Activated T-cell treated with anti-CD3 and anti-CD28 coated beads, Interleukin-2, amount 50 U/mL, for 4 hours (primary cell): ENCODE data around the gene UNC45B. TPM values are rescaled to one million over a fixed set of nuclear protein-coding genes. Genes with fewer than 3 reads are reported as not detected.

Experiments
- ATAC-seq, 2 donors: fragments of 200-7000 bp; cut with Tn5 transposase; one replicate each; pipeline ENCODE4 v1.10.0; 2021
- DNase-seq: peaks from one replicate; pipeline ENCODE4 v3.0.0-alpha.2; 2020
- H3K27me3 Mint-ChIP-seq: one replicate; pipeline ENCODE4 v1.8.0; 2021; ENCODE audit warnings: low read depth, mixed read lengths
- H3K36me3 Mint-ChIP-seq: one replicate; pipeline ENCODE4 v1.8.0; 2022; ENCODE audit warnings: mixed read lengths; ENCODE audit not compliant: insufficient read depth
- H3K4me1 Mint-ChIP-seq: one replicate; pipeline ENCODE4 v1.8.0; 2021; ENCODE audit warnings: low read depth, mixed read lengths
- H3K4me3 Mint-ChIP-seq: one replicate; pipeline ENCODE4 v1.8.0; 2021; ENCODE audit warnings: mild to moderate bottlenecking, moderate library complexity, mixed read lengths
- H3K9me3 Mint-ChIP-seq: one replicate; pipeline ENCODE4 v1.8.0; 2021; ENCODE audit warnings: mixed read lengths
- total RNA-seq, 3 donors: library from RNA; stranded (reverse); gene quantifications; one replicate each; pipeline ENCODE4 v1.2.1, GENCODE V29; 2021

UNC45B gene
- total RNA-seq, 3 donors from 2014 or later, result not detected

DNA sequence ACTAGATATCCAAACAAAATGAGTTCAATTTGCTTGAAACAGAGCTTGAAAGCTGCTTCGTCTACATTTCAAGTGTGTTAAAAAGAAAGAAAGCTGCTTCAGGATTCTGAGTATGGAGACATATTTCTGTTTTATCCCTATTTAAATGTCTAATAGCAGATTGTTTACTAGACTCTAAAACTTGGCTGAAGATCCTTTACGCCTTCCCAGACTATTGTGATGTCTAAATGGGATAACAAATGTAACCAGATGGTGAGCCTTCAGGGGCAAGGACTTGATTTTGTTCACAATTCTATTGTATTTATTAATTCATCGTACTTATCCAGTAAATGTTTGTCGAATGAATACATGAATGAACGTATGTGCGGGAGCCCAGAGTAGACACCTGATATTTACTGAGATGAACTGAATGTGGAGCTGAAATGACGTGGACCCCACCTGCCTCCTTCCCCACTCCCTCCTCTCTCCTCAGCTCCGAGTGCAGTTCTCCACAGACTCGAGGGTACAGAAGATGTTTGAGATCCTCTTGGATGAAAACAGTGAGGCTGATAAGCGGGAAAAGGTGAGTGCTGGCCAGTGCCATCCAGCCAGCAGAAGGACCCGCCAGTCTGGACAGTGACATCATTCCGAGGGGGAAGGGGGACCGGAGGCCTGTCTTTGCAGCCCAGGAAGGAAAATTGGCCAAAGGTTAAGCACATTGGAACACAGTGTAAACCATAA lies 5.0 kb downstream of the UNC45B start:
- ATAC-seq (no peak), DNase-seq (no peak)
- H3K4me3 Mint-ChIP-seq, result no peak overlapping the region
- H3K36me3 Mint-ChIP-seq, result no peaks in the 10 kb centered on the region
- H3K4me1 Mint-ChIP-seq, result no peaks in the 10 kb centered on the region
- H3K9me3 Mint-ChIP-seq, result no peaks in the 10 kb centered on the region
- peaks cover 4% of the 10 kb centered on the region for H3K27me3 Mint-ChIP-seq

DNA sequence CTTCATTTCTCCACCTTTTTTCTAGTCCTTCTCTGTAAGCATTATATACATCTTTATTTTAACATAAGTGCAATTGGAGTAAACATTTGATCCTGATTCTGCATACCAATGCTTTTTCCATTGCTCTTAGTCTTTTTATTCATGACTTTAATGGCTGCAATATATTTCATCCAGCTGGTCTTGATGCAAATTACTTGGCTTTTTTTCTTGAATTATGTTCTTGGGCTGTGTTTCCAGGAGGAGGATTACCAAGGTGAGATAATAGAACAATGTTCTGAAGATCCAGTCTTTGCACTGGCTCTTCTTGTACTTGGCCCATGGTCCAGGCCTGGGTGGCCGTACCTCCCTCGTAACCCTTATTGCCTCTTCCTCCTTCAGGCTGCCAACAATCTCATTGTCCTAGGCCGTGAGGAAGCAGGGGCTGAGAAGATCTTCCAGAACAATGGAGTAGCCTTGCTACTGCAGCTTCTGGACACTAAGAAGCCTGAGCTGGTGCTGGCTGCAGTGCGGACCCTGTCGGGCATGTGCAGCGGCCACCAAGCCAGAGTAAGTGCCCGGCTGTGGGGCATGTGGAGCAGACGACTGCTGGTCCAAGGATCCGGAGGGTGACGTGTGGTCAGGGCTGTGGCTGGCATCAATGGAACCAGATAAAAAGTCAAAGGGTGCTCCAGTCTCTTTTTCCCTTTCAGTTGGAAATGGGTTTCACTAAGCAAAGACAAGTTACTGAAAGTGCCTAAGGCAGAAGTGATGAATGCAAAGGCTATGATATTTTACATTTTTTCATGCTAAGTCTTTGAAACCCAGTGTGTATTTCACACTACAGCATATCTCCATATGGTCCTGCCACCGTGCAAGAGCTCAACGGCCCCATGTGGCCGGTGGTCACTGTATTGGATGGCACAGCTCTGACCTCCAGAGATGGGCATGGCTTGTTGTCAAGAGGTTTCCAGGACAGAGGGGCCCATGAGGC lies 6.9 kb downstream of the UNC45B start:
- Mint-ChIP-seq H3K4me1 (peaks cover 4% of the 10 kb centered on the region), H3K36me3 (no peaks in the 10 kb centered on the region), H3K27me3 (peaks cover 4% of the 10 kb centered on the region), H3K4me3 (no peak overlapping the region), H3K9me3 (no peaks in the 10 kb centered on the region)
- no peak for DNase-seq
- no peak for ATAC-seq

DNA sequence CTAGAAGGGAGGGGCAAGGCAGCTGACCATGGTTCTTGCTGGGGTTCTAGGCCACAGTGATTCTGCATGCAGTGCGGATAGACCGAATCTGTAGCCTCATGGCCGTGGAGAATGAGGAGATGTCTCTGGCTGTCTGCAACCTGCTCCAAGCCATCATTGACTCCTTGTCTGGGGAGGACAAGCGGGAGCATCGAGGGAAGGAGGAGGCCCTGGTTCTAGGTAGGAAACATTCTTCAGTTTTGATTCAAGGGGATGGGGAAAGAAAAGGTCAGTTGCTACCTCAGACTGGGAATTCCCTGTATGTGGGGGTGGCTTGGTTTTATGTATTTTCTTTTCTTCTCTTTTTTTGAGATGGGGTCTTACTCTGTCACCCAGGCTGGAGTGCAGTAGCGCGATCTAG lies 7.6 kb downstream of the UNC45B start:
- Mint-ChIP-seq H3K36me3 (no peaks in the 10 kb centered on the region), H3K27me3 (peaks cover 4% of the 10 kb centered on the region), H3K4me1 (peaks cover 11% of the 10 kb centered on the region), H3K9me3 (no peaks in the 10 kb centered on the region), H3K4me3 (no peak overlapping the region)
- no peak for ATAC-seq
- DNase-seq, result no peak

DNA sequence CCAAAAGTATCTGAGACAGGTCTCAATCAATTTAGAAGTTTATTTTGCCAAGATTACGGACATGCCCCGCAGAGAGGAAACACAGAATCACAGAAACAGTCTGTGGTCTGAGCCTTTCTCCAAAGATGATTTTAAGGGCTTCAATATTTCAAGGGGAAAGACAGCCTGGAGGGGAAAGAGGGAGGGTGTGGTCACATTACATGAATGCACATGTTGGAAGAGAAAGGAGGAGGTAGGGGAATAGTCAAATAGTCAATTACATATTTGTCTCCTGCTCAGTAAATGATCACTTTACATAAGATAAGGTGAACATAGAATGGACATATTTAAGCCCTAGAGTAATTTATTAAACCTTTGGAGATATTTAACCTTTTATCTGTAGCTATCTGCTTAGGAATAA lies 12.3 kb downstream of the UNC45B start:
- no peak overlapping the region for H3K4me3 Mint-ChIP-seq
- DNase-seq (no peak), ATAC-seq (no peak)
- peaks cover 46% of the 10 kb centered on the region for H3K4me1 Mint-ChIP-seq
- H3K36me3 Mint-ChIP-seq, result no peaks in the 10 kb centered on the region
- no peaks in the 10 kb centered on the region for H3K27me3 Mint-ChIP-seq
- no peaks in the 10 kb centered on the region for H3K9me3 Mint-ChIP-seq

DNA sequence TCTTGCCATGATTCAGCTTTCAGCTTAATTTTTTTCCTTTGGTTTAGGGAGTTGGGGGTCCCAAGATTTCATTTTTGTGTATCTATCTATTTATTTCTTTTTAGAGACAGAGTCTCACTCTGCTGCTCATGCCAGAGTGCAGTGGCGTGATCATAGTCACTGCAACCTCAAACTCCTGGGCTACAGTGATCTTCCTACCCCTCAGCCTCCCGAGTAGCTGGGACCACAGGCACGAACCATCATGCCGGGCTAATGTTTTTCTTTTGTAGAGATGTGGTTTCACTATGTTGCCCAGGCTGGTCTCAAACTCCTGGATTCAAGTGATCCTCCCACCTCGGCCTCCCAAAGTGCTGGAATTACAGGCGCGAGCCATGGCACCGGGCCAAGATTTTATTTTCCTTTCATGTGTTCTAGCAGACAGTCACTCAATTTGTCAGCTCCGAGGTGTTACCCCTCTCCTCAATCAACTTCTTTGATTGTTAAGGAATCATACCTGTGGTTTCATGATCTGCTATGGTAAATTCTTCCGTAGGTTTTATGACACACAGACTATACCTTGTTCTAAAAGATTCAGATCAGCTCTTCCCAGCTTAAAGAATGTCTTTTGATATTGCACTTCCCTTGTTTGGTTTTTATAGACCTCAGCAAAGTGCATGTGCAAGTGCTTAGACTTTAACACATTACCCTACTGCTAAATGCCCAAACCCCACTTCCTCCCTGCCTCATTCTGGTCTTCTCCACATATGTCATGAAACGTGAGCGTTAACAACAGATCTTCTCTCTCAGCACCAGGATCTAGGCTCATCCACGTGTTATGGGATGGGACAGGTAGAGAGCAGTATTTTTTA lies 13.0 kb downstream of the UNC45B start:
- peak overlapping the region; percentile 67 for H3K4me3 Mint-ChIP-seq
- DNase-seq (peak; percentile 44), ATAC-seq (peak; percentile 67 to 83)
- no peaks in the 10 kb centered on the region for H3K36me3 Mint-ChIP-seq
- no peaks in the 10 kb centered on the region for H3K9me3 Mint-ChIP-seq
- H3K4me1 Mint-ChIP-seq, result peaks cover 50% of the 10 kb centered on the region
- no peaks in the 10 kb centered on the region for H3K27me3 Mint-ChIP-seq

DNA sequence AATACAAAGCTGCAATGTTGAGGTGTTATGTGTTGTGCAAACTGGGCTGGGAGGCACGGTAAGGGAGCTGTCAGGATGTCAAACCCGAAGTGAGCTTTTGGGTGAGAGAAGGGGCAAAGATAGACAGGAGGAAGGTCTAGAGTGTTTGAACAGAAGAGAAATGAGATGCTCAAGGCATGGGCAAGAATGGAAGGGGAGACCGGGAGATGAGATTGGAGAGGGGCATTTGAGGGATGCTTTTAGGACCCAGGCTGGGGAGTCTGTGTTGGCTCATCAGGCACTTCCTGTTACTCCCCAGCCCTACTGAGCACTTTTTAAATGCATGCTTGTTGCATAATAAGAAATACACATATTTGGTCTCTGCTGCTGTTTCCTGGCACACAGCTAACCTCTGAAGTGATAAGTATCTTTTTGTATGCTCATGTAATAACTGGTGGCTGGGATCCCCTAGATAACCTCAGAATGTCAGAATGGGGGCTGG lies 13.7 kb downstream of the UNC45B start:
- Mint-ChIP-seq H3K9me3 (no peaks in the 10 kb centered on the region), H3K4me1 (peaks cover 52% of the 10 kb centered on the region), H3K36me3 (no peaks in the 10 kb centered on the region), H3K4me3 (peak overlapping the region; percentile 67), H3K27me3 (no peaks in the 10 kb centered on the region)
- DNase-seq (no peak), ATAC-seq (peak; percentile 33 to 36)

DNA sequence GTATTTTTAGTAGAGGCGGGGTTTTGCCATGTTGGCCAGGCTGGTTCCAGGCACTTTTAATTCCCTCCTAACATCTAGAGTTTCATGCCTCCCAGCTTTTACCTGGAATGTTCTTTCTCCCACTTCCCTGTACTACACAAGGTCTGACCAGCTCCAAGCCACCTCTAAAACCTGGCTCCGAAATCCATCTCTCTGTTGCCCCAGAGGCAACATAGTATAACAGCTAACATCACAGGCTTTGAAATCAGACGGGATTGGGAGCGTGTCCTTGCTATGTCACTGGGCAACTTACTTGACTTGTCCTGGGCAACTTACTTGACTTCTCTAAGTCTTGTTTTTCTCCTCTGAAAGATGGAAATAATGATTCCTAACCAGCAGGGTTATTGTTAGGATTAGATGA lies 15.1 kb downstream of the UNC45B start:
- Mint-ChIP-seq H3K4me3 (no peak overlapping the region), H3K4me1 (peaks cover 54% of the 10 kb centered on the region), H3K36me3 (no peaks in the 10 kb centered on the region), H3K9me3 (no peaks in the 10 kb centered on the region), H3K27me3 (no peaks in the 10 kb centered on the region)
- ATAC-seq, result no peak
- no peak for DNase-seq

DNA sequence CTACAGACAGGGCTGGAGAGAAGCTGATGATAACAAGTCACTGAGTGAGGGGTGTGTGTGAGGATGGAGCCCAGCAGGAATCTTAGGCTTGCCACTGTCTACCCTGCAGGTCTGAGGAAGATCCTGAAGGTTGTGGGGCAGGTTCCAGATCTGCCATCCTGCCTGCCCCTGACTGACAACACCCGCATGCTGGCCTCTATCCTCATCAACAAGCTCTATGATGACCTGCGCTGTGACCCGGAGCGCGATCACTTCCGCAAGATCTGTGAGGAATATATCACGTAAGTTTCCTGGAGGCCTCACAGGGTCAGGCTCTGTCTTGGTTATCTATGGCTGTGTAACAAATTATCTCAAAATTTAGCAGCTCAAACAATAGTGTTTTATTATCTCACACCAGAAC lies 16.3 kb downstream of the UNC45B start:
- H3K36me3 Mint-ChIP-seq, result no peaks in the 10 kb centered on the region
- DNase-seq (no peak), ATAC-seq (no peak)
- no peaks in the 10 kb centered on the region for H3K9me3 Mint-ChIP-seq
- H3K4me3 Mint-ChIP-seq, result no peak overlapping the region
- H3K4me1 Mint-ChIP-seq, result peaks cover 54% of the 10 kb centered on the region
- no peaks in the 10 kb centered on the region for H3K27me3 Mint-ChIP-seq

DNA sequence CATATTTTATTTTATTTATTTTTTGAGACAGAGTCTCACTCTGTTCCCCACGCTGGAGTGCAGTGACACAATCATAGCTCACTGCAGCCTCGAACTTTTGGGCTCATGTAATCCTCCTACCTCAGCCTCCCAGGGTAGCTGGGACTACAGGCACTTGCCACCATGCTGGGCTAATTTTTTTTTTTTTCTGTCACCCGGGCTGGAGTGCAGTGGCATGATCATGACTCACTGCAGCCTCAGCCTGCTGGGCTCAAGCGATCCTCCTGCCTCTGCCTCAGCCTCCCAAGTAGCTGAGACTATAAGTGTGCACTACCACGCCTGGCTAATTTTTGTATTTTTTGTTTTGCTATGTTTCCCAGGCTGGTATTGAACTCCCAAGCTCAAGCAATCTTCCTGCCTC lies 17.1 kb downstream of the UNC45B start:
- H3K36me3 Mint-ChIP-seq, result no peaks in the 10 kb centered on the region
- no peaks in the 10 kb centered on the region for H3K9me3 Mint-ChIP-seq
- ATAC-seq, result no peak
- no peak for DNase-seq
- H3K4me3 Mint-ChIP-seq, result no peak overlapping the region
- no peaks in the 10 kb centered on the region for H3K27me3 Mint-ChIP-seq
- peaks cover 48% of the 10 kb centered on the region for H3K4me1 Mint-ChIP-seq

DNA sequence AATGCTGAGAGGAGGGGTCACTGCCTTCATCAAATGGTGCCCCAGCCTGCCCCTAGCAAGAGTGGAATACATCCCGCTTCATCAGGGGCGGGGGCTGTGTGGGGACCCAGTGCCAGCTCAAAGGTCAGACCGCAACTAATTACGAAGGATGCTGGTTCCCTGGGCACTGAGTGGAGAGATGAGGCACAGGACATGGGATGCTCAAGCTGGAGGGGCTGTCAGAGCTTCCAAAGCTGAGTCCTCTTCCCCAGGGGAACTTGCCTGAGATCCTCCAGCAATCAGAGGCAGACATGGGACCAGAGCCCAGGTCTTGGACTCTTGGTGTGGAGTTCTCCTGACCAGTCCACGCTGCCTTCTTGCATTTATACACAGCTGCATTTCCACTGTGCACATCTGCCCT lies 18.9 kb downstream of the UNC45B start:
- DNase-seq, result no peak
- peaks cover 30% of the 10 kb centered on the region for H3K4me1 Mint-ChIP-seq
- H3K36me3 Mint-ChIP-seq, result no peaks in the 10 kb centered on the region
- no peaks in the 10 kb centered on the region for H3K27me3 Mint-ChIP-seq
- H3K4me3 Mint-ChIP-seq, result no peak overlapping the region
- no peak for ATAC-seq
- no peaks in the 10 kb centered on the region for H3K9me3 Mint-ChIP-seq

DNA sequence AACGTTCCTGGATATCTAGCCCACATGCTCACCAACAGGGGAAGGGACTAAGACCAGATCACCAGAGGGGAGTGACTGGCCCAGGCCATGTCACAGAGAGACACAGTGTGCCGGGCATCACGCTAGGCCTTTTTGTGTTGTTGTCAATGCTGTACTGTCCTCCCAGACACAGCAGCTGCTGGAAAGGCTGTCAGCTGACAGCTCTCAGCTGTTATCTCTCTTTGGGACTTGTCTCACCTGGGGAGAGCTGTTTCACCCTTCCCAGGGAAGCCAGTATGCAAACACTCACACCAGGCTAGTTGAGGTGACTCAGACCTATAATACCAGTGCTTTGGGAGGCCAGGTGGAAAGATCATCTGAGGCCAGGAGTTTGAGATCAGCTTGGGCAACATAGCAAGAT lies 19.4 kb downstream of the UNC45B start:
- Mint-ChIP-seq H3K4me1 (peaks cover 30% of the 10 kb centered on the region), H3K9me3 (no peaks in the 10 kb centered on the region), H3K36me3 (no peaks in the 10 kb centered on the region), H3K27me3 (no peaks in the 10 kb centered on the region), H3K4me3 (no peak overlapping the region)
- ATAC-seq (no peak), DNase-seq (no peak)

DNA sequence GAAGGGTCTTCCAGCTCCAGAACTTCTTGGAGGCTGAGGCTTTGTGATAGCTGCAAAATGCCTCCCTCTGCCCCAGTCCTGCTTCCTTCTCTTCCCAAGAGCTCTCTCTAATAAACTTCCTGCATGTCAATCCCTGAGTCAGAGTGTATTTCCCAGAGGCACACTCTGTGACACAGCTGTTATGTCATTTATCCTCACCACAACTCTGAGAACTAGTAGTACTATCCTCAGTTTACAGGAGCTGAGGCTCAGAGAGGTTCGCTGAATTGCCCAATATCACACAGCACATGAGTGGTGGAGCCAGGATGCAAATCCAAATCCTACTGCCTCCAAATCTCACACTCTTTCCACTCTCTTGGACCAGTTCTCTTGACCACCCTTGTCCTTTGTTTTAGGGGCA lies 20.0 kb downstream of the UNC45B start:
- H3K4me1 Mint-ChIP-seq, result peaks cover 29% of the 10 kb centered on the region
- no peak for DNase-seq
- H3K27me3 Mint-ChIP-seq, result no peaks in the 10 kb centered on the region
- H3K4me3 Mint-ChIP-seq, result no peak overlapping the region
- no peaks in the 10 kb centered on the region for H3K36me3 Mint-ChIP-seq
- ATAC-seq, result no peak
- no peaks in the 10 kb centered on the region for H3K9me3 Mint-ChIP-seq

DNA sequence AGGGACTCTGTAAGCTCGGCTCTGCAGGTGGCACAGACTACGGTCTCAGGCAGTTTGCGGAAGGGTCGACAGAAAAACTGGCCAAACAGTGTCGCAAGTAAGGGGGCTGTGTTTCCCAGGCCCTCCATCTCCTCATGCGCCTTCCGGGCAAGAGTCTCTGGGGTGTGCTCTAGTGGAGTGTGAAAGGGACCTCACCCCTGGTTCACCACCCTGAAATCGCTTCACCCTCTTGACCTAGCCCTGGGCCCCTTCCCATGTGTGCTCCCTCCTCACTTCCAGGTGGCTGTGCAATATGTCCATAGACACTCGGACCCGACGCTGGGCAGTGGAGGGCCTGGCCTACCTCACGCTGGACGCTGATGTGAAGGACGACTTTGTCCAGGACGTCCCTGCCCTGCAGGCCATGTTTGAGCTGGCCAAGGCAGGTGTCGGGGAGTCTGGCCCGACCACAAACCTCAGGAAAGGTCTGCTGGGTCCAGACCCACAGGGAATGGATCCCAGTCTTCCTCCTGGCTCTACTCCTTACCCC lies 22.3 kb downstream of the UNC45B start:
- no peaks in the 10 kb centered on the region for H3K36me3 Mint-ChIP-seq
- DNase-seq, result no peak
- H3K4me3 Mint-ChIP-seq, result no peak overlapping the region
- no peaks in the 10 kb centered on the region for H3K9me3 Mint-ChIP-seq
- H3K4me1 Mint-ChIP-seq, result peaks cover 31% of the 10 kb centered on the region
- no peaks in the 10 kb centered on the region for H3K27me3 Mint-ChIP-seq
- ATAC-seq, result no peak
